DND-41 (cell line): ENCODE measurements around the gene ALDH3B2.

Experiments
- ATAC-seq: fragments of 200-7000 bp; cut with Tn5 transposase; 3 replicates; pipeline ENCODE4 v1.9.1; 2021; ENCODE audit warnings: low read depth; ENCODE audit not compliant: insufficient read depth
- DNase-seq: peaks from one replicate; pipeline ENCODE4 v3.0.0-alpha.2; 2020
- H2AFZ ChIP-seq: 2 replicates; pipeline ENCODE4 v1.6.0; 2012; ENCODE audit warnings: low read depth, low read length
- H3K27ac ChIP-seq: 2 replicates; pipeline ENCODE4 v1.5.1; 2012; ENCODE audit warnings: low read length, inconsistent platforms
- H3K27me3 ChIP-seq: fragments of 200-600 bp; sonication (generic); 2 replicates; pipeline ENCODE4 v1.6.0; 2012; ENCODE audit warnings: low read length, mild to moderate bottlenecking, inconsistent platforms; ENCODE audit not compliant: insufficient read depth, poor library complexity
- H3K36me3 ChIP-seq: 2 replicates; pipeline ENCODE4 v1.5.1; 2012; ENCODE audit warnings: low read length, inconsistent platforms; ENCODE audit not compliant: insufficient read depth
- H3K4me1 ChIP-seq: 2 replicates; pipeline ENCODE4 v1.5.1; 2012; ENCODE audit warnings: mild to moderate bottlenecking, low read length; ENCODE audit not compliant: insufficient read depth
- H3K4me2 ChIP-seq: 2 replicates; pipeline ENCODE4 v1.6.0; 2012; ENCODE audit warnings: mild to moderate bottlenecking, moderate library complexity, low read length, inconsistent platforms; ENCODE audit not compliant: insufficient read depth
- H3K4me3 ChIP-seq, 2 experiments: fragments of 200-600 bp in 1 of 2; shearing (Covaris generic) in 1 of 2; 2 replicates each; pipeline ENCODE4 v1.5.1; 2012 to 2016; ENCODE audit warnings: inconsistent platforms in 2 of 2, low read length in 2 of 2, mild to moderate bottlenecking in 2 of 2, low read depth in 1 of 2, moderate library complexity in 1 of 2
- H3K79me2 ChIP-seq: 2 replicates; pipeline ENCODE4 v1.6.0; 2012; ENCODE audit warnings: low read length, inconsistent platforms; ENCODE audit not compliant: insufficient read depth
- H3K9ac ChIP-seq: 2 replicates; pipeline ENCODE4 v1.6.0; 2012; ENCODE audit warnings: low read depth, mild to moderate bottlenecking, inconsistent platforms, low read length, moderate library complexity
- H3K9me3 ChIP-seq: 2 replicates; pipeline ENCODE4 v1.5.1; 2012; ENCODE audit warnings: low read length, moderate library complexity, mild to moderate bottlenecking, inconsistent platforms; ENCODE audit not compliant: insufficient read depth, severe bottlenecking
- H4K20me1 ChIP-seq: 2 replicates; pipeline ENCODE4 v1.6.0; 2012; ENCODE audit warnings: low read length; ENCODE audit not compliant: insufficient read depth
- CTCF ChIP-seq: IDR thresholded peaks from 2 replicates; pipeline ENCODE4 v1.5.1; 2012; ENCODE audit warnings: borderline replicate concordance, low read length, moderate library complexity, mild to moderate bottlenecking; ENCODE audit not compliant: poor library complexity, severe bottlenecking; ENCODE audit errors: extremely low read depth
- EZH2 ChIP-seq: IDR thresholded peaks from 3 replicates; pipeline ENCODE4 v1.6.1; 2012; ENCODE audit warnings: borderline replicate concordance, low read depth, mild to moderate bottlenecking, moderate library complexity, low read length, inconsistent platforms; ENCODE audit not compliant: severe bottlenecking

The ALDH3B2 gene

GRCh38 chr11:67645521-67646461 is 28.6 kb downstream of the ALDH3B2 start:
- no peak overlapping the region for H3K4me3 ChIP-seq
- H3K9me3 ChIP-seq, result no peaks in the 10 kb centered on the region
- H2AFZ ChIP-seq, result no peak overlapping the region
- H3K4me2 ChIP-seq, result no peak overlapping the region
- H3K9ac ChIP-seq, result no peak overlapping the region
- ATAC-seq (no peak), DNase-seq (no peak)
- peaks cover 31% of the 10 kb centered on the region for H3K4me1 ChIP-seq
- no peaks in the 10 kb centered on the region for H3K79me2 ChIP-seq
- no peaks in the 10 kb centered on the region for H3K27me3 ChIP-seq
- no peaks in the 10 kb centered on the region for H3K36me3 ChIP-seq
- H3K27ac ChIP-seq, result peak overlapping the region; percentile 9; the same call in 1 of the 2 replicates
- no peaks in the 10 kb centered on the region for H4K20me1 ChIP-seq
- TF ChIP-seq CTCF (peak; percentile 42), EZH2 (no peak)

- Histone ChIP-seq H3K9ac (no peak overlapping the region), H3K79me2 (no peaks in the 10 kb centered on the region), H2AFZ (no peak overlapping the region), H3K27me3 (no peaks in the 10 kb centered on the region), H3K4me2 (no peak overlapping the region), H4K20me1 (no peaks in the 10 kb centered on the region), H3K4me1 (peaks cover 22% of the 10 kb centered on the region), H3K27ac (no peak overlapping the region), H3K36me3 (no peaks in the 10 kb centered on the region), H3K9me3 (no peaks in the 10 kb centered on the region), H3K4me3 (no peak overlapping the region)
- DNase-seq, result no peak
- no peak for ATAC-seq
- TF ChIP-seq CTCF (no peak), EZH2 (no peak)
These were observed 29.7 kb downstream of the ALDH3B2 start for GRCh38 chr11:67644472-67645418.

GRCh38 chr11:67644042-67644441 is 30.4 kb downstream of the ALDH3B2 start:
- Histone ChIP-seq H3K4me1 (peaks cover 15% of the 10 kb centered on the region), H3K4me2 (no peak overlapping the region), H4K20me1 (no peaks in the 10 kb centered on the region), H3K79me2 (no peaks in the 10 kb centered on the region), H2AFZ (no peak overlapping the region), H3K27ac (no peak overlapping the region), H3K36me3 (no peaks in the 10 kb centered on the region), H3K9me3 (no peaks in the 10 kb centered on the region), H3K9ac (no peak overlapping the region), H3K27me3 (no peaks in the 10 kb centered on the region), H3K4me3 (no peak overlapping the region)
- ATAC-seq, result no peak
- peak; percentile 66 for TF ChIP-seq CTCF
- no peak for TF ChIP-seq EZH2
- DNase-seq, result no peak
